Measurements from ENCODE around the gene PNKD.

GRCh38 chr2:218224186-218224585 is 46.1 kb upstream of the PNKD start:
- TF ChIP-seq CTCF (conservative IDR thresholded peaks at IDR 0.05; ENCODE audit: low read length) (no peak), EZH2phosphoT487 (IDR thresholded peaks at IDR 0.05; ENCODE audit: borderline replicate concordance) (no peak)
